Hematopoietic multipotent progenitor cell treated with erythropoietin and hydrocortisone succinate and interleukin-3 and kit ligand, for 4 days (in vitro differentiated cells): Measurements from ENCODE around the gene MGAT2.
"Not testable (repeated sequence)": the region's sequence is repeated elsewhere in the genome, so short reads cannot be mapped to it uniquely, and the experiment has no call there.

Experiments
- DNase-seq: peaks from one replicate; pipeline ENCODE4 v3.0.0-alpha.2; 2015

MGAT2 gene

DNA sequence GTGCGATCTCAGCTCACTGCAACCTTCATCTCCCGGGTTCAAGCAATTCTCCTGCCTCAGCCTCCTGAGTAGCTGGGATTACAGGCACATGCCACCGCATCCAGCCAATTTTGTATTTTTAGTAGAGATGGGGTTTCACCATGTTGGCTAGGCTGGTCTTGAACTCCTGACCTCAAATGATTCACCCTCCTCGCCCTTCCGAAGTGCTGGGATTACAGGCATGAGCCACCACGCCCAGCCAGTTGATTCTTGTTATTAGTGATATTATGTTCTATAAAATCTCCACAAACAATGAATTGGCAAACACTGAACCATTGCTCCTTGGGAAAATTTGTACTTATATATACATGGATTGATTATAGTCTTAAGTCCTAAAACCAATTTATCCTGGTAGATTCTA is 36.9 kb downstream of the MGAT2 start:
- not testable (repeated sequence) for DNase-seq

DNA sequence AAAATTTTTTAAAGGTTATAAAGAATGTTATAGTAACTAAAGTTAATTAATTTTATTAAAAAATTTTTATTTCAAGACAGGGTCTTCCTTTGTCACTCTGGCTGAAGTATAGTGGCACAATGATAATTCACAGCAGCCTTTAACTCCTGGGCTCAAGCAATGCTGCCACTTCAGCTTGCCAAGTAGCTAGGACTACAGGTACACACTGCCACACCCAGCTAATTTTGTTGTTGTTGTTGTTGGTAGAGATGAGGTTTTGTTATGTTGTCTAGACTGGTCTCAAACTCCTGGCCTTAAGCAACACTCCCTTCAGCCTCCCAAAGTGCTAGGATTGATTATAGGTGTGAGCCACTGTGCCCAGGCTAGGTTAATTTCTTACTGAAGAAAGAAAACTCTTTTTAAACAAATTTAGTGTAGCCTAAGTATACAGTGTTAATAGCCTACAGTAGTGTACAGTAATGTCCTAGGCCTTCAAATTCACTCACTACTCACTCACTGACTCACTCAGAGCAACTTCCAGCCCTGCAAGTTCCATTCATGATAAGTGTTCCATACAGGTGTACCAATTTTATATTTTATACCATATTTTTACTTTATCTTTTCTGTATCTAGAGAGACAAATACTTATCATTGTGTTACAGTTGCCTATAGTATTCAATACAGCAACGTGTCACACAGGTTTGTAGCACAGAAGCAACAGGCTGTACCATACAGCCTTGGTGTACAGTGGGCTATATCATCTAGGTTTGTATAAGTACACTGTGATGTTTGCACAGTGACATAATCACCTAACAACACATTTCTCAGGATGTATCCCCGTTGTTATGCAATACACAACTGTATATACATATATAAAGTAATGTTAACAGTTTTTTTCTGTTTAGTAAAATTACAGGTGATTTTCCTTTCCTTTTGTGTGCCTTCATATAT is 39.2 kb downstream of the MGAT2 start:
- DNase-seq = no peak

DNA sequence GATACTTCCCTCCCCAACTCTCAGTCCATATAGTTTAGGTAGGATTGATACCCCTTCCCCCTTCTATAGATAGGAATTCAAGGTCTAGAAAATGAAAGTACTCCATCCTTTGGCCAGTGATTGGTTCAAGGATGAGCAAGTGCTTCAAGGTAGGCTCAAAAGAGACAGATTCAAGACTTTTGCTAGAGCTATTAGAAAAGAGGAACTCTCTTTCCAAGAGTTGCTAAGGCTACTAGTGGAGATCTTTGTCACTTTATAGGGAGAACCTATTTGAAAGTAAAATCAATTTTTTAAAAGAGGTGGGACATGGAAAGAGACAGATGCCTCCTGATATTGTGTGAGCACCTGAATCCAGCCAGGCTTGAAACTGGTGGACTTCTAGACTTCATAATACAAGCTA is 49.9 kb downstream of the MGAT2 start:
- DNase-seq = no peak
